Measurements from ENCODE around the gene SCRT2. TPM values are rescaled to one million over a fixed set of nuclear protein-coding genes. Genes with fewer than 3 reads are reported as not detected.
A peak's percentile ranks its signal among the peaks of the same experiment; 100 is the strongest.

Gene SCRT2
- total and polyA plus RNA-seq, 9 of the 15 experiments (the other 6 are each of a cell fraction or from before 2014, with no cell fraction given): 0.04 to 0.75 (median 0.13) TPM; not detected in 2

DNA sequence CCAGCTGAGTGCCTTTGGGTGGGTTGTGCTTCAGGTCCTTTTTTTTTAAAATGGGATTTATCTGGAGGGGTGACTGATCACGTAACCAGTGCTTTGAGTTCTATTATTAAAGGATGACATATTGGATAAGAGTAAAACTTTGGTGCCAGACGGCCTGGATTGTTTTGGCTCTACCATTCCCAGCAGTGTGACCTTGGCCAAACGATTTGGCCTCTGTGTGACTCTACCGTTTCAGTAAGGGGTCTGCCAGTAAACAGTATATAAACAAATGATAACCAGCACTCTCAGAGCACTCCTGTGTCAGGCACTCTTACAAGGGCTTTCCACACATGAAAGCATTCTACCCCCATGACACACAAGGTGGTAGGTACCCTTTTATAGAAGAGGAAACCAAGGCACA lies 8.7 kb downstream of the SCRT2 start:
- BruUV-seq (replicated peaks): no TSS peak
- Histone ChIP-seq H3K9me3 (replicated peaks; ENCODE audit: control insufficient read depth, insufficient read depth, low read depth, low read length) (no peaks in the 10 kb centered on the region), H3K9me1 (ENCODE audit: control insufficient read depth, insufficient read depth, low read length) (no peaks in the 10 kb centered on the region), H2AFZ (ENCODE audit: low read depth, low read length) (peak overlapping the region; percentile 72), H3K27me3 (ENCODE audit: control insufficient read depth in 2 of 2, insufficient read depth in 2 of 2, low read length in 2 of 2) (no peaks in the 10 kb centered on the region), H3K36me3 (ENCODE audit: control insufficient read depth, insufficient read depth, low read length) (no peaks in the 10 kb centered on the region), H3K79me2 (ENCODE audit: control insufficient read depth, insufficient read depth, low read length) (no peaks in the 10 kb centered on the region), H3K9ac (ENCODE audit: insufficient read depth in 1 of 2, low read depth in 2 of 2, low read length in 2 of 2) (no peak overlapping the region), H4K20me1 (replicated peaks; ENCODE audit: control insufficient read depth, insufficient read depth, low read length) (no peaks in the 10 kb centered on the region), H3K4me2 (ENCODE audit: insufficient read depth, low read length) (no peak overlapping the region), H3K4me1 (replicated peaks in 1 of 2; ENCODE audit: control insufficient read depth in 2 of 2, insufficient read depth in 2 of 2, low read length in 2 of 2) (peaks cover 30 to 41% of the 10 kb centered on the region in 2 experiments), H3K27ac (ENCODE audit: extremely low read depth, low read depth, low read length) (peak overlapping the region; percentile 30; the same call in 1 of the 3 replicates), H3K4me3 (no peak overlapping the region)
- intact Hi-C loops (cut with micrococcal nuclease) (no loop called here), in situ Hi-C loops (cut with MboI) (no loop called here)
- FAIRE-seq (no peak), DNase-seq (ENCODE audit: extremely low read depth in 1 of 4, low spot score in 3 of 4) (no peak), ATAC-seq (no peak)
- WGBS (ENCODE audit: insufficient coverage, low coverage, missing lambda C conversion rate): 43% methylated on average over 4 of the region's 4 CpGs
- ChIA-PET CTCF (ENCODE audit: low intra/inter-chr PET ratio) (no interaction called here), POLR2A (interaction anchor here (0.5 to 1.4 kb wide), 7 partner anchors 8 to 162 kb away, joined by 3 to 8 read pairs (median 3); partner anchors contain the start of gene SCRT2)
- TF ChIP-seq HOXB6 (CRISPR knock-in tag; IDR thresholded peaks at IDR 0.05; ENCODE audit: borderline replicate concordance): no peak
- TF ChIP-seq, protein P1, sequence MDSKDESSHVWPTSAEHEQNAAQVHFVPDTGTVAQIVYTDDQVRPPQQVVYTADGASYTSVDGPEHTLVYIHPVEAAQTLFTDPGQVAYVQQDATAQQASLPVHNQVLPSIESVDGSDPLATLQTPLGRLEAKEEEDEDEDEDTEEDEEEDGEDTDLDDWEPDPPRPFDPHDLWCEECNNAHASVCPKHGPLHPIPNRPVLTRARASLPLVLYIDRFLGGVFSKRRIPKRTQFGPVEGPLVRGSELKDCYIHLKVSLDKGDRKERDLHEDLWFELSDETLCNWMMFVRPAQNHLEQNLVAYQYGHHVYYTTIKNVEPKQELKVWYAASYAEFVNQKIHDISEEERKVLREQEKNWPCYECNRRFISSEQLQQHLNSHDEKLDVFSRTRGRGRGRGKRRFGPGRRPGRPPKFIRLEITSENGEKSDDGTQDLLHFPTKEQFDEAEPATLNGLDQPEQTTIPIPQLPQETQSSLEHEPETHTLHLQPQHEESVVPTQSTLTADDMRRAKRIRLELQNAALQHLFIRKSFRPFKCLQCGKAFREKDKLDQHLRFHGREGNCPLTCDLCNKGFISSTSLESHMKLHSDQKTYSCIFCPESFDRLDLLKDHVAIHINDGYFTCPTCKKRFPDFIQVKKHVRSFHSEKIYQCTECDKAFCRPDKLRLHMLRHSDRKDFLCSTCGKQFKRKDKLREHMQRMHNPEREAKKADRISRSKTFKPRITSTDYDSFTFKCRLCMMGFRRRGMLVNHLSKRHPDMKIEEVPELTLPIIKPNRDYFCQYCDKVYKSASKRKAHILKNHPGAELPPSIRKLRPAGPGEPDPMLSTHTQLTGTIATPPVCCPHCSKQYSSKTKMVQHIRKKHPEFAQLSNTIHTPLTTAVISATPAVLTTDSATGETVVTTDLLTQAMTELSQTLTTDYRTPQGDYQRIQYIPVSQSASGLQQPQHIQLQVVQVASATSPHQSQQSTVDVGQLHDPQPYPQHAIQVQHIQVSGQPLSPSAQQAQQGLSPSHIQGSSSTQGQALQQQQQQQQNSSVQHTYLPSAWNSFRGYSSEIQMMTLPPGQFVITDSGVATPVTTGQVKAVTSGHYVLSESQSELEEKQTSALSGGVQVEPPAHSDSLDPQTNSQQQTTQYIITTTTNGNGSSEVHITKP (IDR thresholded peaks at IDR 0.05; ENCODE audit: partially characterized antibody): peak; percentile 25

All from K562 (cell line).